NCI-H1048 (cell line): ENCODE measurements around the gene PI3.
"Not testable (repeated sequence)": the region's sequence is repeated elsewhere in the genome, so short reads cannot be mapped to it uniquely, and the experiment has no call there.

ENCODE experiments used
- DNase-seq: peaks from one replicate; lab custom pipeline; 2025; lab: John Stamatoyannopoulos, UW

PI3 gene

GRCh38 chr20:45174434-45175364, at the start of gene PI3:
PI3 (plus strand) TSS chr20:45174902; CDS start chr20:45174923, 21 bp downstream.
- DNase-seq = no peak

- no peak for DNase-seq
These were observed 46.6 kb upstream of the PI3 start for GRCh38 chr20:45128099-45128498.

GRCh38 chr20:45136911-45137310, 37.8 kb upstream of the PI3 start:
- DNase-seq = no peak

GRCh38 chr20:45138561-45139300, 36.0 kb upstream of the PI3 start:
- DNase-seq = no peak

- not testable (repeated sequence) for DNase-seq
These were observed 34.8 kb upstream of the PI3 start for GRCh38 chr20:45139733-45140375.

- no peak for DNase-seq
These were observed 33.9 kb upstream of the PI3 start for GRCh38 chr20:45140836-45141235.

- no peak for DNase-seq
These were observed 25.6 kb upstream of the PI3 start for GRCh38 chr20:45149062-45149461.

GRCh38 chr20:45152405-45152804, 22.3 kb upstream of the PI3 start:
- no peak for DNase-seq

GRCh38 chr20:45153147-45153546, 21.6 kb upstream of the PI3 start:
- no peak for DNase-seq

- no peak for DNase-seq
These were observed 20.9 kb upstream of the PI3 start for GRCh38 chr20:45153752-45154151.

- DNase-seq = no peak
These were observed 20.5 kb upstream of the PI3 start for GRCh38 chr20:45154183-45154582.

GRCh38 chr20:45154794-45155193, 19.9 kb upstream of the PI3 start:
- DNase-seq = not testable (repeated sequence)

GRCh38 chr20:45156713-45157112, 18.0 kb upstream of the PI3 start:
- DNase-seq = no peak

- DNase-seq = no peak
These were observed 16.7 kb upstream of the PI3 start for GRCh38 chr20:45157962-45158361.

- no peak for DNase-seq
These were observed 11.5 kb upstream of the PI3 start for GRCh38 chr20:45163083-45163803.

GRCh38 chr20:45164906-45165305, 9.8 kb upstream of the PI3 start:
- DNase-seq = no peak

- no peak for DNase-seq
These were observed 1.2 kb upstream of the PI3 start for GRCh38 chr20:45173522-45173921.

- DNase-seq = peak; percentile 46
These were observed 2.0 kb downstream of the PI3 start for GRCh38 chr20:45176526-45177267.

- no peak for DNase-seq
These were observed 4.5 kb downstream of the PI3 start for GRCh38 chr20:45179166-45179565.

GRCh38 chr20:45181639-45182038, 6.9 kb downstream of the PI3 start:
- DNase-seq = no peak

GRCh38 chr20:45183084-45183483, 8.4 kb downstream of the PI3 start:
- DNase-seq = no peak
